Epithelial cell of esophagus (primary cell): Measurements from ENCODE around the gene AMT.

Experiments used
- DNase-seq: peaks from one replicate; pipeline ENCODE4 v3.0.0; 2010; ENCODE audit warnings: low read depth
- H3K4me3 ChIP-seq: 2 replicates; pipeline ENCODE4 v1.5.1; 2011; ENCODE audit warnings: mild to moderate bottlenecking, low read length, control low read depth
- TF ChIP-seq, protein P1 (sequence below): IDR thresholded peaks from 2 replicates; pipeline ENCODE4 v1.5.1; 2011; ENCODE audit warnings: low read depth, mild to moderate bottlenecking, low read length, control low read depth, inconsistent platforms; ENCODE audit not compliant: insufficient read depth; ENCODE audit errors: missing control alignments

Gene AMT

DNA sequence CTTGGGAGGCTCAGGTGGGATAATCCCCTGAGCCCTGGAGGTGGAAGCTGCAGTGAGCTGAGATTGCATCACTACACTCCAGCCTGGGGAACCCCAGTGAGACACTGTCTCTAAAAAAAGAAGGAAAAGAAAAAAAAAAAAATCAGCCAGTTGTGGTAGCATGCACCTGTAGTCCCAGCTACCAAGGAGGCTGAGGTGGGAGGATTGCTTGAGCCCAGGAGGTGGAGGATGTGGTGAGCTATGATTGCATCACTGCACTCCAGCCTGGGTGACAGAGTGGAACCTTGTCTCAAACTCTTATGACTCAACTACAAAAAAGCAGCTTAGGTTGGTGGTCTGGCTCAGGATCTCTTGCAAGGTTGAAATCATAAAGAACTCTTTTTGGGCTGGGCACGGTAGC, 44.8 kb downstream of the AMT start:
- TF ChIP-seq, protein P1, sequence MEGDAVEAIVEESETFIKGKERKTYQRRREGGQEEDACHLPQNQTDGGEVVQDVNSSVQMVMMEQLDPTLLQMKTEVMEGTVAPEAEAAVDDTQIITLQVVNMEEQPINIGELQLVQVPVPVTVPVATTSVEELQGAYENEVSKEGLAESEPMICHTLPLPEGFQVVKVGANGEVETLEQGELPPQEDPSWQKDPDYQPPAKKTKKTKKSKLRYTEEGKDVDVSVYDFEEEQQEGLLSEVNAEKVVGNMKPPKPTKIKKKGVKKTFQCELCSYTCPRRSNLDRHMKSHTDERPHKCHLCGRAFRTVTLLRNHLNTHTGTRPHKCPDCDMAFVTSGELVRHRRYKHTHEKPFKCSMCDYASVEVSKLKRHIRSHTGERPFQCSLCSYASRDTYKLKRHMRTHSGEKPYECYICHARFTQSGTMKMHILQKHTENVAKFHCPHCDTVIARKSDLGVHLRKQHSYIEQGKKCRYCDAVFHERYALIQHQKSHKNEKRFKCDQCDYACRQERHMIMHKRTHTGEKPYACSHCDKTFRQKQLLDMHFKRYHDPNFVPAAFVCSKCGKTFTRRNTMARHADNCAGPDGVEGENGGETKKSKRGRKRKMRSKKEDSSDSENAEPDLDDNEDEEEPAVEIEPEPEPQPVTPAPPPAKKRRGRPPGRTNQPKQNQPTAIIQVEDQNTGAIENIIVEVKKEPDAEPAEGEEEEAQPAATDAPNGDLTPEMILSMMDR: no peak
- H3K4me3 ChIP-seq: no peak overlapping the region
- peak; percentile 51 for DNase-seq

DNA sequence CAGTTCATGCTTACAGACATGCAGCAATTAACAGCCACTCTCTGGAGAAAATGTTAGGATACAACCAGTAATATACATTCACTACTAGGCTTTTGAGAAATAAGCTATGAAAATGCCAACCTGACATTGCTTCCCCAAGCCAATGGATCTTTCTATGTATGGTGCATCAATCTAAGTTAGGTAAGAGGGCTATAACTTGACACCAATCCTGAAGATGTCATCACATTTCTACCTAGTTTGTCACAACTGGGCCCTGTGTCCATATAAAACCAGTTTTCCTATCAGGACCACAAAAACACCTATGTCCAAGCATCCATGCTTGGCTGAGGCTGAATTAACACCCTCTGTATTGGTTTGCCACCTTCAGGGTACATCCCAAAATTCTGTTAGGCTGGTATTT, 50.3 kb downstream of the AMT start:
- H3K4me3 ChIP-seq: no peak overlapping the region
- TF ChIP-seq, protein P1: no peak
- DNase-seq: no peak

DNA sequence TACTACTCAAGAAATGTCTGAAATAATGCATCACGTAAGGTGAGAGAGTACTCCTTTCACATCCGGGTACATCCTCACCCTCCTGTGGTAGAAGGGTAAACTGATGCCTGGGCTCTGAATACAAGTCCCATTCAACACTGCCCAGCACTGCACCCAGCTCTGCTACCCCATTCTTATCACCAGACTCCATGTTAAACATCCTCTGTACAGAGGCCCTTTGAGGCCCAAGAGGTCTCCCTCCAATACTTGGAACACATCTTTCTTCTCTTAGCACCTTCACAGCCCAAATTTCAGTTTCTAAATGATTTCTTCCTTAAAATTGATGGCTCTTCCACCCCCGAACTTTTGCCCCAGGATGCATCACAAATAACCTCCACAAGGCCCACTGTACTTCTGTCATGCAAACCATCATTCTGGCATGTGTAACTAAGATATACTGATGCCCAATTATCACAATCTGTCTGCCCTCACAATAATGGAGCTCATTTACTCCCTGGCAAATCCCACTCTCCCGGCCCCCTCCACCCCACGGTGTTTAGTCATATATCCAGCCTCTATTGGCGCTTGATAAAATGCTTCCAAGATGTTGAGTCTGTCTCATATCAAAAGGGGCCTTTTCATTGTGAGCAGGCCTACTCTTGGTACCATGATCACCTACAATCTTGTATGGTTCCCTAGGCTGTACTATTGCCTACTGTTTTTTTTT, 51.5 kb downstream of the AMT start:
- TF ChIP-seq, protein P1: no peak
- DNase-seq: no peak
- no peak overlapping the region for H3K4me3 ChIP-seq
